Activated gamma-delta T cell (primary cell): ENCODE measurements around the gene KIAA1958.

Source experiments
- DNase-seq: peaks from one replicate; lab custom pipeline; 2025; lab: John Stamatoyannopoulos, UW

The KIAA1958 gene

GRCh38 chr9:112529316-112529715 lies 42.7 kb downstream of the KIAA1958 start:
- DNase-seq: no peak

DNA sequence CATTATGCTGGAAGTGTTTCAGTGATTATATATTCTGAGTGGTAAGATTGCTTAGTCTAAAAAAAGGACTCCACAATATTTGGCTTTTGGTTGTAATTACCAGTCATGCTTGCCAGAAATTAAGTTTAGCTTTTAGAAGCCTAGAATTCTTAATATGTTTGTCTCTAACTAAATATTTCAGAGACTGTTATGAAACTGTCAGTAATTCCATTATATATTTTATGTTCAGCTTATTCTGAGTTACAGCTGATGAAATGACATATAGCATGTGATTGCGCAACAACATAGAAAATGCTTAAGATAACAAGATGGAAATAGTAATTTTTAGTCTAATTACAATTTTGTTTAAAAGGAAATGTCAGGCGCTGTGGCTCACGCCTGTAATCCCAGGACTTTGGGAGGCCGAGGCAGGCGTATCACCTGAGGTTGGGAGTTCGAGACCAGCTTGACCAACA lies 44.2 kb downstream of the KIAA1958 start:
- DNase-seq: no peak

DNA sequence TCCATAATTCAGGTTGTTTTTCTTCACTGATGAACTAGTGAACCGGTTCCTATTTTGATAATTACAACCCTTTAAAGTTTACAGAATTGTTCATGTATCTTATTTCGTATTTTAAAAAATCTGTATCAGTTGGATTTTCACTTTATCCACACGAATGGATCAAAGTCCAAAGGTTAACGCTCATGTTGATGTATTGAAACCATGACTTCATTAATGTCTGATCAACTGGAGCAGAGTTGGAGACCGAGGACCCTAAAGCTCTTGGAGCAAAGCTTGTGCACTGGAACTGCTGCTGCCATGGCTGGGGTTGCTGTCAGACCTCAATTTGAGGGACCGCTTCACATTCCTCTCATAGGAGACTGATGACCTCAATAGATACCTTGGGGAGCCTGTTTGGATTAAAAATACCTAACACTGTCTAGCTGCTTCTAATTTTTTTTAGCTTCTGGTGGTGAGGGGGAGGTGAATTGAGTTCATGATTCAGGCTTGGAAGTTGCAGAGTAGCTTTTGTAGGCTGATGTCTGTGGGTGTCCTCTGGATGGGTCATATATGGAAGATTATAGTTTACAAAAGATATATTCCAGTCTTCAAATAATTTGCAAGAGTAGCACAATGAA lies 45.1 kb downstream of the KIAA1958 start:
- no peak for DNase-seq

DNA sequence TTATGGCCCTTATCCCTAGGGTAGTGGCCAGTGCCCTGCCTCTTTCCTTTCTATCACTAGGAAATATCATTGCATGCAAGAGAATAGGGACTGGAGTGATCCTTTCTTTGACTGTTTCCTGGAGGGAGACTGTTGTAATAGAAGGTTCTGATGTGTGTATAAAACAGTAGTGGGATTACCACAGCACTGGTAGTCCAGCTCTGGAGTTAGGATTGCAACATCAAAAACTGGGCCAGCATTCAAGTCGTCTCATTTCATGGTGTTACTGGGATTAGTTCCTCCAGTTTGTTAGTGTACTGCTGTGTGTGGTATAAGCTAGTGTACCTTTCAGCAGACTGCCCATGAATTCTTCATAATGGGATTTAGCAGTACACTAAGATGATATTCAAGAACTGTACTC lies 45.8 kb downstream of the KIAA1958 start:
- no peak for DNase-seq

DNA sequence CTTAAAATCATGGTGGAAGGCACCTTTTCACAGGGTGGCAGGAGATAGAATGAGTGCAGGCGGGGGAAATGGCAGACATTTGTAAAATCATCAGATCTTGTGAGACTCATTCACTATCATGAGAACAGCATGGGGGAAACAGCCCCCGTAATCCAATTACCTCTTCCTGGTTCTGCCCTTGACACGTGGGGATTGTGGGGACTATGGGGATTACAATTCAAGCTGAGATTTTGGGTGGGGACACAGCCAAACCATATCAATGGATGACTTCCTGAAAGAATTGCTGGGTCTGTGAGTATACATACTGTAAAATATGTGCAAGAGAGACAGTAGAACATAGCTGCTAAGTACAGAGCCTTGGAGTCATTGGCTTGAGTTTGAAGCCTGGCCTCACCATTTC lies 47.0 kb downstream of the KIAA1958 start:
- DNase-seq: no peak

DNA sequence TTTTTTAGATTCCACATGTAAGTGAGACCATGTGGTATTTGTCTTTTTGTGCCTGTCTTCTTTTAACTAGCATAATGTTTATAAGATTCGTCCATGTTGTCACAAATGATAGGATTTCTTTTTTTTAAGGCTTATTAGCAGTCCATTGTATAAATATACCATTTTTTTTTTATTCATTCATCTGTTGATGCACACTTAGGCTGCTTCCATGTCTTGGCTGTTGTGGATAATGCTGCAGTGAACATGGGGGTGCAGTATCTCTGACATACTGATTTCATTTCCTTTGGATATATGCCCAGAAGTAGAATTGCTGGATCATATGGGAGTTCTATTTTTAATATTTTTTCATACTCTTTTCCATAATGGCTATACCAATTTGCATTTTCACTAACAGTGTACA lies 48.7 kb downstream of the KIAA1958 start:
- no peak for DNase-seq

- DNase-seq: no peak
These were observed 49.2 kb downstream of the KIAA1958 start for GRCh38 chr9:112535811-112536210.

GRCh38 chr9:112537561-112537960 lies 50.9 kb downstream of the KIAA1958 start:
- DNase-seq: no peak

DNA sequence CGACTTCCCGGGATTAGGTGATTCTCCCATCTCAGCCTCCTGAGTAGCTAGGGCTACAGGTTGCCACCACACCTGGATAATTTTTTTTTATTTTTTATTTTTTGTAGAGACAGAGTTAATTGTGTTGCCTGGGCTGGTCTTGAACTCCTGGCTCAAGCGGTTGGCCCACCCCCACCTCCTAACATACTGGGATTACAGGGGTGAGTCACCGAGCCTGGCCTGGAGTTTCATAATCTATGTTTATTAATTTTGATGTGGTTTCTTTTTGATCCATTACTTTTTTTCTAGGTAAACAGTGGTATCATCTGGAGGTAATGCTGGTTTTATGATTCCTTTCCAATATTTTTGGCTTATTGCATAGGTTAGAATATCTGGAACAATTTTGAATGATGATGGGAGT lies 54.2 kb downstream of the KIAA1958 start:
- DNase-seq: no peak

- DNase-seq: no peak
These were observed 55.1 kb downstream of the KIAA1958 start for GRCh38 chr9:112541685-112542084.

GRCh38 chr9:112542593-112543292 lies 56.1 kb downstream of the KIAA1958 start:
- DNase-seq: no peak

GRCh38 chr9:112544477-112544876 lies 57.9 kb downstream of the KIAA1958 start:
- DNase-seq: no peak

GRCh38 chr9:112545237-112545636 lies 58.6 kb downstream of the KIAA1958 start:
- no peak for DNase-seq

- DNase-seq: no peak
These were observed 59.8 kb downstream of the KIAA1958 start for GRCh38 chr9:112546149-112547012.

DNA sequence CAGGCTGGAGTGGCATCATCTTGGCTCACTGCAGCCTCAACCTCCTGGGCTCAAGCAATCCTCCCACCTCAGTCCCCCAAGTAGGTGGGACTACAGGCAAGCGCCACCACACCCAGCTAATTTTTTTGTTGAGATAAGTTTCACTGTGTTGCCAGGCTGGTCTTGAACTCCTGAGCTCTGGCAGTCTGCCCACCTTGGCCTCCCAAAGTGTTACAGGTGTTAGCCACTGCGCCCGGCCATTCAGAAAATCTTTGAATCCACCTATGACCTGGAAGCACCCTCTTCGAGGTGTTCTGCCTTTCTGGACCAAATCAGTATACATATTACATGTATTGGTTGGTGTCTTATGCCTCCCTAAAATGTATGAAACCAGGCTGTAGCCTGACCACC lies 61.4 kb downstream of the KIAA1958 start:
- no peak for DNase-seq

GRCh38 chr9:112548836-112549595 lies 62.4 kb downstream of the KIAA1958 start:
- no peak for DNase-seq

DNA sequence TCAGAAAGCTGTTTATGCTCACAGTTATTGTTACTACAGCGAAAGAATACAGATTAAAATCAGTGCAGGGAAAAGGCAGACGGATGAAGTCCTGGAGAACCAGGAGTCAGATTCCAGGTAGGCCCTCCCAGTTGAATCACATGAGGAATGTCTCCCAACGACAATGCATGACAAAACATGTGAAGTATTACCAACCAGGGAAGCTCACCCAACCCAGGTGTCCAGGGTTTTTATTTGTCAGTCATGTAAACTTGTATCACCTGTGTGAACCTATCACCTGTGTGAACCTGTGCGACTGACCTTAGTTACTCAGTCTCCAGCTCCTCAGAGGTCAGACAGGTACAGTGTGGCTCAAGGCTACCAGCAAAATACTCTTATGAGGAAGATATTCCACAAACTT lies 63.9 kb downstream of the KIAA1958 start:
- no peak for DNase-seq

DNA sequence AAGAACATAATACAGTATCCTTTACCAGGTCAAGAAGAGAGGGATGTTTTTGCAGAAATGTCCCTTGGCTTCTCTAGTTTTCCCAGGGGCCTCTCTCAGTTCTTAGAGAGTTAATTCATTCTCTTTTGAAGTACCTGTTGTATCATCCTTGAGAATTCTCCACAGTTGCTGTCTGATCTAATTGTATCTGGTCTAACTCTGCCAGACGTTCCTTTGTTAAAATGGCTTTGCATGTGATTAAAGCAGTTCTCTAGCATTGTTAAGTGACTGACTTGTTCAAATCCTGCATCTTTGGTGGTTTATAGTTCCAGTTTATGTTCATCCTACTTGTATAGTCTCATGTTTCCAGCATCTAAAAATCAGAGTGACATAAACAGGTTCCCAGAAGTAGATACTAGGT lies 65.0 kb downstream of the KIAA1958 start:
- no peak for DNase-seq

DNA sequence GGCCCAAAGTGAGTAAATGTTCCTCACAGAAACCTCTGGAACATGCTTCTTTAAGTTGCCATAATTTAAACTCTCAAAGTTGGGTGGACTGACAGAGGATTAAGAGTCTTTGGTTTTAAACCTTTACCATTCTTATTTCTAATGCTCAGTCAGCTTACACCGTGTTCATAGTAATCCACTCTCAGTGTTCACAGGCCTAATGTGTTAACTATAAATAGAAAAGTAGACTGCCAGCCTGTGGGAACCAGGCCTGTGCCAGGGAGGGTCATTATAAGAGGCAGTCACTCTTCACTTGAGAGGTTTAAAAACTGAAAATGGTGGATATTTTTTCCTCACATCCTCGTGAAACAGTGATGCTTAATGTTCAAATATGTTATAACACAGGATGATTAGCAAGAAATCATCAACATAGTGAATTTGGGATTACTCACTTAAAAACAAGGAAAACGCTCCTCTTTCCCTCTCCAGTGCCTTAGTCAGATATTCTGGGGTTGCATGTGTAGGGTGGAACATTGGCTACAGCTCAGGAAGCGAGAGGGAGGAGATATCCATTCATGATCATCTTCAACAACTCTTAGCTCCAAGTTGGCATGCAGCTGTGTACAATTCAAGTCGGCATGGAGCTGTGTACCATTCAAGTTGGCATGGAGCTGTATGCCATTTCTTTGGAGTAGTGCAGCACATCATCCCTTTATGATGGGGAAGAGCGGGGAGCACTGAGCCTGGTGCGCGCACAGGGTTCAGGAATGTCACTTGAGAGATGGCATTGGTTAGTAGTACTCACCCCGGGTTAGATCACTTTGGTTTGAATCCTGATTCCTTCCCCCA lies 65.8 kb downstream of the KIAA1958 start:
- no peak for DNase-seq

GRCh38 chr9:112553256-112553826 lies 66.7 kb downstream of the KIAA1958 start:
- no peak for DNase-seq

DNA sequence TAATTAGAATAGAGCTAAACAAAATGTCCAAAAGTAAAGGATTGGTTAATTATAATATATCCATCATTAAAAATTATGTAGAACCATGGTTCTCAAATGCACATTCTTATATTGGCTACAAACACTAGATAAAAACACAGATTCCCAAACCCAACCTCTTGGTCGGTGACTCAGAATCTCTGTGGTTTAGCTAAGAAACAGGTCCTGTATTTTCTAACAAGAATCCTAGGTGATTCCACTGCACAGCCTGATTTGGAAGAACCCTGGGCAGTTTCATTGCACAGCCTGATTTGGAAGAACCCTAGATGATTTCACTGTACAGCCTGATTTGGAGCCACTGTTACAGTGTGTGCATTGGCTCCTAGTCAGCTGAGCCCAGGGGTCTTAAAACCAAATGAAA lies 67.9 kb downstream of the KIAA1958 start:
- DNase-seq: no peak
